Liver (tissue), 9 donors: ENCODE data around the gene TMEM131. TPM values are rescaled to one million over a fixed set of nuclear protein-coding genes. Genes with fewer than 3 reads are reported as not detected.
A peak's percentile ranks its signal among the peaks of the same experiment; 100 is the strongest.

ENCODE experiments used
- DNase-seq: peaks from one replicate; pipeline ENCODE4 v3.0.0-alpha.2; 2017; ENCODE audit warnings: low spot score
- H3K27ac ChIP-seq, 2 donors: one replicate each; pipeline ENCODE4 v1.7.0; 2013; ENCODE audit warnings: inconsistent platforms in 2 of 2, low read length in 2 of 2, control low read depth in 1 of 2, low read depth in 1 of 2, mild to moderate bottlenecking in 1 of 2
- H3K27me3 ChIP-seq, 4 donors: one replicate each; pipeline versions ENCODE4 v1.6.1 to v1.7.0; 2013; ENCODE audit warnings: low read length in 3 of 4, inconsistent platforms in 1 of 4, mild to moderate bottlenecking in 1 of 4, moderate library complexity in 1 of 4; ENCODE audit not compliant: control insufficient read depth in 4 of 4, insufficient read depth in 4 of 4
- H3K36me3 ChIP-seq, 4 donors: one replicate each; pipeline versions ENCODE4 v1.6.1 to v1.7.0; 2013; ENCODE audit warnings: low read length in 3 of 4, mild to moderate bottlenecking in 3 of 4, low read depth in 1 of 4, moderate library complexity in 1 of 4; ENCODE audit not compliant: control insufficient read depth in 4 of 4, insufficient read depth in 3 of 4
- H3K4me1 ChIP-seq, 4 donors: one replicate each; pipeline versions ENCODE4 v1.6.1 to v1.7.0; 2013; ENCODE audit warnings: low read length in 3 of 4, mild to moderate bottlenecking in 3 of 4, moderate library complexity in 1 of 4; ENCODE audit not compliant: control insufficient read depth in 4 of 4, insufficient read depth in 4 of 4
- H3K4me3 ChIP-seq, 3 donors: one replicate each; pipeline versions ENCODE4 v1.6.1 to v1.7.0; 2013; ENCODE audit warnings: low read length in 3 of 3, control low read depth in 1 of 3, low read depth in 1 of 3, mild to moderate bottlenecking in 1 of 3
- H3K9ac ChIP-seq, 2 donors: one replicate each; pipeline ENCODE4 v1.7.0; 2013; ENCODE audit warnings: low read length in 2 of 2, mild to moderate bottlenecking in 2 of 2, moderate library complexity in 2 of 2, control low read depth in 1 of 2, low read depth in 1 of 2
- H3K9me3 ChIP-seq, 4 donors: one replicate each; pipeline versions ENCODE4 v1.6.1 to v1.7.0; 2013; ENCODE audit warnings: low read length in 3 of 4; ENCODE audit not compliant: control insufficient read depth in 4 of 4
- CTCF ChIP-seq: fragments of 150-350 bp; IDR thresholded peaks from 2 replicates; pipeline ENCODE4 v1.5.1; 2017; ENCODE audit warnings: improper control_type of control experiment, low read depth, low read length; ENCODE audit not compliant: missing input control
- EGR1 ChIP-seq, 2 donors: IDR thresholded peaks; 2 replicates each; pipeline ENCODE4 v1.6.1; 2016 to 2018; ENCODE audit warnings: antibody characterized with exemption in 2 of 2, low read depth in 2 of 2
- FOXA1 ChIP-seq: IDR thresholded peaks from 2 replicates; pipeline ENCODE4 v1.6.1; 2016; ENCODE audit warnings: antibody characterized with exemption
- FOXA2 ChIP-seq: IDR thresholded peaks from 2 replicates; pipeline ENCODE4 v1.6.1; 2016; ENCODE audit warnings: antibody characterized with exemption
- GABPA ChIP-seq, 2 donors: IDR thresholded peaks in 1 of 2; conservative IDR thresholded peaks in 1 of 2; 2 replicates each; pipeline ENCODE4 v1.6.1; 2016; ENCODE audit warnings: antibody characterized with exemption in 2 of 2, mild to moderate bottlenecking in 1 of 2, moderate library complexity in 1 of 2
- HNF4A ChIP-seq, 2 donors: conservative IDR thresholded peaks; 2 replicates each; pipeline ENCODE4 v1.6.1; 2016; ENCODE audit warnings: antibody characterized with exemption in 2 of 2, mild to moderate bottlenecking in 2 of 2
- HNF4G ChIP-seq: IDR thresholded peaks from 2 replicates; pipeline ENCODE4 v1.6.1; 2016; ENCODE audit warnings: antibody characterized with exemption
- JUND ChIP-seq, 2 donors: IDR thresholded peaks; 2 replicates each; pipeline ENCODE4 v1.6.1; 2016; ENCODE audit warnings: antibody characterized with exemption in 2 of 2
- MAX ChIP-seq: IDR thresholded peaks from 2 replicates; pipeline ENCODE4 v1.6.1; 2016; ENCODE audit warnings: antibody characterized with exemption
- NR2F2 ChIP-seq: IDR thresholded peaks from 2 replicates; pipeline ENCODE4 v1.6.1; 2016; ENCODE audit warnings: antibody characterized with exemption
- RAD21 ChIP-seq, 2 donors: IDR thresholded peaks; 2 replicates each; pipeline ENCODE4 v1.6.1; 2016; ENCODE audit warnings: antibody characterized with exemption in 2 of 2, mild to moderate bottlenecking in 2 of 2
- REST ChIP-seq: IDR thresholded peaks from 2 replicates; pipeline ENCODE4 v1.6.1; 2016; ENCODE audit warnings: antibody characterized with exemption, mild to moderate bottlenecking
- RXRA ChIP-seq, 2 donors: IDR thresholded peaks; 2 replicates each; pipeline ENCODE4 v1.6.1; 2017 to 2018; ENCODE audit warnings: antibody characterized with exemption in 2 of 2, mild to moderate bottlenecking in 1 of 2
- SP1 ChIP-seq: IDR thresholded peaks from 2 replicates; pipeline ENCODE4 v1.6.1; 2018; ENCODE audit warnings: antibody characterized with exemption, mild to moderate bottlenecking
- TAF1 ChIP-seq: conservative IDR thresholded peaks from 2 replicates; pipeline ENCODE4 v1.6.1; 2016; ENCODE audit warnings: antibody characterized with exemption, mild to moderate bottlenecking
- YY1 ChIP-seq: IDR thresholded peaks from 2 replicates; pipeline ENCODE4 v1.6.1; 2016; ENCODE audit warnings: antibody characterized with exemption, mild to moderate bottlenecking
- WGBS: extraction: QIAGEN DNeasy Blood & Tissue Kit; methylation state at CpG from one replicate; pipeline ENCODE4 v1.1.7; 2013; 5-methylcytosine and 5-hydroxymethylcytosine counted together
- polyA plus RNA-seq, 2 donors: library from polyadenylated mRNA; stranded (reverse) in 1 of 2; unstranded in 1 of 2; fragments of 200-250 nt in 1 of 2; fragments of >200 nt in 1 of 2; fragmentation: Nextera tagmentation in 1 of 2; extraction: Ambion mirVana in 1 of 2; gene quantifications; one replicate each; pipeline versions ENCODE4 v1.2.1 to v1.2.3, GENCODE V29; 2013 to 2015
- total RNA-seq, 2 donors: library from RNA; depleted of rRNA; stranded (reverse); fragments of >200 nt; gene quantifications; one replicate each; pipeline ENCODE4 v1.2.3, GENCODE V29; 2014
- TF ChIP-seq, protein P1 (sequence below): IDR thresholded peaks from 2 replicates; pipeline ENCODE4 v1.6.1; 2016; ENCODE audit warnings: antibody characterized with exemption
- TF ChIP-seq, protein P2 (sequence below): IDR thresholded peaks from 2 replicates; pipeline ENCODE4 v1.6.1; 2016; ENCODE audit warnings: antibody characterized with exemption
- donor health status: healthy.
- donor health status: healthy.
- donor health status: healthy.
- donor health status: healthy.
- donor health status: healthy.

Gene TMEM131
- total and polyA plus RNA-seq, 4 donors: 6.1 to 22.8 (median 11.2) TPM

DNA sequence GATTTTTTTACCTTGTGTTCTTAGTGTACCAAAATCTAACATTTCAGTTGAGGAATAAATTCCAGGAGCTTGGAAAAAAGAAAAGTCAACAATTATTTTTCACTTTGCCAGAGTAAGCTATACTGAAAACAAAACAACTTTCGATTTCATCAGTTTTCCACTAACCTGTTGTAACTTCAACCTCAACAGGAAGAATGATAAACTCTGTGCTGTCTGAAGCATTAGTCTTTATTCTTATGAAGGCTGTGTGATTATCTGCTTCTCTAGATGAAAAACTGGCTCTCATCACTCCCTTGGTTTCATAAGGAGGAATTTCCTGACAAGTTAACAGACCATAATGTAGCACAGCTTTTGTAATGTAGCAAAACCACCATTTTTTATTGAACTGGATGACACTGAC lies 161.1 kb downstream of the TMEM131 start:
- TF ChIP-seq HNF4A (conservative IDR thresholded peaks at IDR 0.05) (peak in 1 of 2 donors; percentile 31), YY1 (peak; percentile 23), RXRA (IDR thresholded peaks at IDR 0.05) (peak in 1 of 2 donors; percentile 22), TAF1 (no peak), SP1 (no peak), CTCF (no peak), RAD21 (IDR thresholded peaks at IDR 0.05) (peak in 1 of 2 donors; percentile 13), FOXA1 (no peak), JUND (IDR thresholded peaks at IDR 0.05) (peak in 1 of 2 donors; percentile 23), REST (no peak), NR2F2 (no peak), MAX (no peak), EGR1 (IDR thresholded peaks at IDR 0.05; ENCODE audit: low read depth in 2 of 2) (no peak), HNF4G (no peak), GABPA (IDR thresholded peaks at IDR 0.05 in 1 of 2, conservative IDR thresholded peaks at IDR 0.05 in 1 of 2) (no peak), FOXA2 (no peak)
- TF ChIP-seq, protein P1, sequence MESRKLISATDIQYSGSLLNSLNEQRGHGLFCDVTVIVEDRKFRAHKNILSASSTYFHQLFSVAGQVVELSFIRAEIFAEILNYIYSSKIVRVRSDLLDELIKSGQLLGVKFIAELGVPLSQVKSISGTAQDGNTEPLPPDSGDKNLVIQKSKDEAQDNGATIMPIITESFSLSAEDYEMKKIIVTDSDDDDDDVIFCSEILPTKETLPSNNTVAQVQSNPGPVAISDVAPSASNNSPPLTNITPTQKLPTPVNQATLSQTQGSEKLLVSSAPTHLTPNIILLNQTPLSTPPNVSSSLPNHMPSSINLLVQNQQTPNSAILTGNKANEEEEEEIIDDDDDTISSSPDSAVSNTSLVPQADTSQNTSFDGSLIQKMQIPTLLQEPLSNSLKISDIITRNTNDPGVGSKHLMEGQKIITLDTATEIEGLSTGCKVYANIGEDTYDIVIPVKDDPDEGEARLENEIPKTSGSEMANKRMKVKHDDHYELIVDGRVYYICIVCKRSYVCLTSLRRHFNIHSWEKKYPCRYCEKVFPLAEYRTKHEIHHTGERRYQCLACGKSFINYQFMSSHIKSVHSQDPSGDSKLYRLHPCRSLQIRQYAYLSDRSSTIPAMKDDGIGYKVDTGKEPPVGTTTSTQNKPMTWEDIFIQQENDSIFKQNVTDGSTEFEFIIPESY: peak; percentile 14
- TF ChIP-seq, protein P2, sequence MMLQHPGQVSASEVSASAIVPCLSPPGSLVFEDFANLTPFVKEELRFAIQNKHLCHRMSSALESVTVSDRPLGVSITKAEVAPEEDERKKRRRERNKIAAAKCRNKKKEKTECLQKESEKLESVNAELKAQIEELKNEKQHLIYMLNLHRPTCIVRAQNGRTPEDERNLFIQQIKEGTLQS: no peak
- Histone ChIP-seq H3K27ac (peak overlapping the region; percentile 27 to 57), H3K9ac (no peak overlapping the region), H3K4me1 (peaks cover 0 to 8% (median 1%) of the 10 kb centered on the region in 4 donors), H3K4me3 (no peak overlapping the region), H3K9me3 (no peaks in the 10 kb centered on the region), H3K27me3 (no peaks in the 10 kb centered on the region), H3K36me3 (peaks cover 0 to 11% (median 6%) of the 10 kb centered on the region in 4 donors)
- 24% methylated on average over 1 of the region's 1 CpG for WGBS
- no peak for DNase-seq
